GM12878 (cell line): ENCODE measurements around the gene CAMKK1. TPM values are rescaled to one million over a fixed set of nuclear protein-coding genes. Genes with fewer than 3 reads are reported as not detected.

Source experiments
- ATAC-seq: fragments of 200-7000 bp; cut with Tn5 transposase; 3 replicates; pipeline ENCODE4 v1.9.1; 2020; ENCODE audit warnings: mild to moderate bottlenecking, moderate library complexity
- BruUV-seq: library from RNA; stranded (reverse); fragments of 400-500 nt; replicated peaks from 2 replicates; lab custom pipeline; 2021; lab: Mats Ljungman, UMichigan
- CTCF ChIA-PET: fragments of 300-600 bp; sonication (Branson Sonifier 250); formaldehyde crosslinking; extraction: SDS; loops from one replicate; lab custom pipeline; 2021; ENCODE audit warnings: inconsistent platforms; lab: Yijun Ruan, JAX
- POLR2A ChIA-PET: fragments of 350-600 bp; formaldehyde crosslinking; extraction: SDS; loops from one replicate; lab custom pipeline; 2021; ENCODE audit warnings: inconsistent platforms; lab: Charles Lee
- RAD21 ChIA-PET: fragments of 300-600 bp; sonication (Branson Sonifier 250); formaldehyde crosslinking; loops from one replicate; lab custom pipeline; 2023; ENCODE audit warnings: antibody characterized with exemption; ENCODE audit not compliant: unreplicated experiment; lab: Charles Lee
- SMC1A ChIA-PET: fragments of 300-600 bp; sonication (Branson Sonifier 250); formaldehyde crosslinking; loops from one replicate; lab custom pipeline; 2023; ENCODE audit not compliant: unreplicated experiment, uncharacterized antibody; lab: Charles Lee
- DNase-seq: peaks from one replicate; pipeline ENCODE4 v3.0.0-alpha.2; 2011; ENCODE audit warnings: low read depth, low spot score
- FAIRE-seq: peaks from 3 replicates; lab custom pipeline; 2011; peaks lifted over from hg19 to GRCh38; lab: Jason Lieb, UNC
- H2AFZ ChIP-seq: 2 replicates; pipeline ENCODE4 v1.6.0; 2011; ENCODE audit warnings: low read depth, low read length, control low read depth; ENCODE audit not compliant: control insufficient read depth
- H3K27ac ChIP-seq: 2 replicates; pipeline ENCODE4 v1.5.1; 2011; ENCODE audit warnings: control low read depth; ENCODE audit not compliant: control insufficient read depth, insufficient read depth
- H3K27me3 ChIP-seq, 2 experiments: replicated peaks in 1 of 2; 2 replicates each; pipeline versions ENCODE4 v1.6.0 to v1.6.1; 2011; ENCODE audit warnings: low read length in 1 of 2; ENCODE audit not compliant: control insufficient read depth in 2 of 2, insufficient read depth in 2 of 2
- H3K36me3 ChIP-seq, 2 experiments: 2 replicates each; pipeline ENCODE4 v1.5.1; 2011; ENCODE audit warnings: low read length in 1 of 2; ENCODE audit not compliant: control insufficient read depth in 2 of 2, insufficient read depth in 2 of 2
- H3K4me1 ChIP-seq: 2 replicates; pipeline ENCODE4 v1.6.1; 2011; ENCODE audit warnings: mild to moderate bottlenecking, low read length, moderate library complexity, mixed read lengths; ENCODE audit not compliant: control insufficient read depth, insufficient read depth
- H3K4me2 ChIP-seq: 2 replicates; pipeline ENCODE4 v1.6.0; 2011; ENCODE audit warnings: control low read depth; ENCODE audit not compliant: control insufficient read depth, insufficient read depth
- H3K4me3 ChIP-seq: fragments of 200-600 bp; sonication (generic); 2 replicates; pipeline ENCODE4 v1.5.1; 2016
- H3K79me2 ChIP-seq: 2 replicates; pipeline ENCODE4 v1.6.0; 2011; ENCODE audit warnings: low read length; ENCODE audit not compliant: control insufficient read depth, insufficient read depth
- H3K9ac ChIP-seq: 2 replicates; pipeline ENCODE4 v1.8.0; 2011; ENCODE audit warnings: low read length, control low read depth, mixed read lengths; ENCODE audit not compliant: control insufficient read depth, insufficient read depth
- H3K9me3 ChIP-seq: replicated peaks from 3 replicates; pipeline ENCODE4 v1.5.1; 2011; ENCODE audit warnings: mild to moderate bottlenecking, low read length; ENCODE audit not compliant: control insufficient read depth, insufficient read depth
- H4K20me1 ChIP-seq: 2 replicates; pipeline ENCODE4 v1.6.0; 2011; ENCODE audit not compliant: control insufficient read depth, insufficient read depth
- KAT2A ChIP-seq: conservative IDR thresholded peaks from 2 replicates; pipeline ENCODE4 v1.6.1; 2011; ENCODE audit warnings: low read depth, low read length; ENCODE audit not compliant: control insufficient read depth
- WRNIP1 ChIP-seq: IDR thresholded peaks from 2 replicates; pipeline ENCODE4 v1.6.1; 2011; ENCODE audit warnings: low read depth, low read length, improper control_type of control experiment, borderline replicate concordance
- ZBTB11 ChIP-seq: fragments of 450-650 bp; formaldehyde crosslinking; IDR thresholded peaks from 2 replicates; pipeline ENCODE4 v1.5.0; 2022; ENCODE audit warnings: mild to moderate bottlenecking, missing genetic modification characterization
- WGBS: methylation state at CpG from one replicate; pipeline ENCODE4 v1.1.6; 2016; ENCODE audit warnings: low lambda C conversion rate; ENCODE audit not compliant: insufficient replicate concordance, insufficient coverage; ENCODE audit errors: missing lambda C conversion rate; 5-methylcytosine and 5-hydroxymethylcytosine counted together
- in situ Hi-C: fragments of 300-500 bp; cut with MboI; formaldehyde crosslinking; loops from 9 replicates; pipeline ENCODE4 v1.14.3; 2018; ENCODE audit warnings: mixed read lengths
- intact Hi-C: fragments of 100-400 bp; cut with micrococcal nuclease; formaldehyde crosslinking; loops from one replicate; pipeline ENCODE4 v1.14.2; 2022; ENCODE audit not compliant: unreplicated experiment
- polyA plus RNA-seq, 11 experiments: library from polyadenylated mRNA; depleted of rRNA in 4 of 11; unstranded in 6 of 11; stranded (reverse) in 5 of 11; fragments of >200 nt; fragmentation: Nextera tagmentation in 4 of 11; fragmentation: Illumina TruSeq in 1 of 11; extraction: Ambion mirVana in 4 of 11; extraction: Trizol in 1 of 11; gene quantifications; 1 replicate in 1 of 11; 2 replicates in 10 of 11; pipeline versions ENCODE4 v1.2.1 to v1.2.3, GENCODE V29; 2011 to 2016; ENCODE audit warnings: inconsistent platforms in 2 of 11, missing spikeins in 2 of 11, low read depth in 1 of 11
- total RNA-seq, 4 experiments: library from RNA; depleted of rRNA in 3 of 4; stranded (reverse); fragments of >200 nt in 3 of 4; fragmentation: Illumina TruSeq in 1 of 4; extraction: Trizol in 1 of 4; gene quantifications; 2 replicates each; pipeline versions ENCODE4 v1.2.1 to v1.2.3, GENCODE V29; 2013 to 2021

The CAMKK1 gene
- total and polyA plus RNA-seq, 10 of the 15 experiments (the other 5 are each of a cell fraction or from before 2014, with no cell fraction given), result 0.06 to 0.84 (median 0.37) TPM

DNA sequence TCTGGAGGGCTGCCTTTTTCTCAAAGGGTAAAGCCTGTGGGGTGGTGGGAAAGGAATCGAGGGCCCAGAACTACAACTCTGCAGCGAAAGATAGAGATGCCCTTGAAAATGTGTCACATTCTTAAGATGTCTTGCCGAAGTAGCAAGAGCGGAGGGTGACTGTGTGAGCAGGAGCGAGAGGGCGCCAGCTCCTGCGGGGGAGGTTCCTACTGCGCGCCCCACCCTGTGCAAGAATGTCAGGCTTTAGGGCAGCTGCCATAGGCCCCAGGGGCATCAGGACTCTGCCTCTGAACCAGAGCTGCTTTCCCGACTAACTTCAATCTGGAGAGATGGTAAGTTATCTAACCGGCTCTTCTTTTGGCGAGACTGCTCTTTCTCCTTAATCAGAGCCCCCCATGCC, 80.1 kb downstream of the CAMKK1 start:
- no peak for DNase-seq
- 98% methylated on average over 11 of the region's 12 CpGs for WGBS
- Histone ChIP-seq H3K4me3 (no peak overlapping the region), H3K27me3 (no peaks in the 10 kb centered on the region), H3K27ac (no peak overlapping the region), H3K4me1 (peaks cover 9% of the 10 kb centered on the region), H2AFZ (no peak overlapping the region), H3K9me3 (no peaks in the 10 kb centered on the region), H3K36me3 (peaks cover 16 to 17% of the 10 kb centered on the region in 2 experiments), H3K79me2 (no peaks in the 10 kb centered on the region), H4K20me1 (no peaks in the 10 kb centered on the region), H3K9ac (no peak overlapping the region), H3K4me2 (no peak overlapping the region)
- POLR2A ChIA-PET, result no interaction called here
- CTCF ChIA-PET, result interaction anchor here (1.1 to 3.5 kb wide), 3 partner anchors 14 to 79 kb away, joined by 3 to 23 read pairs (median 14); no protein-coding TSS in a partner anchor
- intact Hi-C loops (no loop called here), in situ Hi-C loops (no loop called here)
- RAD21 ChIA-PET, result interaction anchor here (1.4 kb wide), 1 partner anchor 75 kb away, joined by 4 read pairs; no protein-coding TSS in a partner anchor
- ATAC-seq, result no peak
- FAIRE-seq, result no peak
- TF ChIP-seq KAT2A, result no peak
- no peak for TF ChIP-seq WRNIP1
- TF ChIP-seq ZBTB11 (CRISPR knock-in tag), result no peak
- no TSS peak for BruUV-seq
- SMC1A ChIA-PET, result interaction anchor here (0.8 kb wide), 1 partner anchor 15 kb away, joined by 3 read pairs; no protein-coding TSS in a partner anchor
